Measurements from ENCODE around the gene MCTP2.

DNA sequence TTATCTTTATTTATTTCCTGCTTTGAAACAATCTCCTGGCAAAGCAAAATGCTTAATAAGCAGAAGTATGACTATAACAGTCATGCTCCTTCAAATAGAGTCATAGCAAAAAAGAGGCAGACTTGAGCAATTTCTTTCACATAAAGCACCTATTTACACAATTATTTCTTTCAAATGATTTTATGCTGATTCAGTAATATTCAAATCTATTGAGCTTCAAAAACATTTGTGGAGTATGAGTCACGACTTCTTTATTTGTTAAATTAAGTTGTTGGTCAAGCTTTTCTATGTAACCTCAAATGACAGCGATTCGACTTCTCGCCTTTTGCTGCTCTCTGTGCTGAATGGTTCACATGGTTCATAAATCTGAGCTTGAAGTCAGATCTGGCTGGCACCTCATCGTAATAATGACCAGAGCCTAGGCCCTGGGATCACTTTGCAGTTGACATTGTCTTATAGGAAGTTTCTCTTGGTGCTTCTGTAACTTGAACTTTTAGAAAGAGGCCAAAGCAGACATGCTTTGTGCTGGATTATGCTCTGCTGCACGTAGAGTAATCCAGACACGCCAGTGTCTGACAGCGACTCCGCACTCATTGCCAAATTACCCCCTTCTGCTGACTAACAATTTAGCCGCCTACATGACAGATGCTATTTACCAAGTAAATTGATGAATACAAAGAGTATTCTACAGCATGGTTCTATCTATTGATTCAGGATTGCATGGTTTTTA is 139.0 kb downstream of the MCTP2 start:
- TF ChIP-seq, protein P1, sequence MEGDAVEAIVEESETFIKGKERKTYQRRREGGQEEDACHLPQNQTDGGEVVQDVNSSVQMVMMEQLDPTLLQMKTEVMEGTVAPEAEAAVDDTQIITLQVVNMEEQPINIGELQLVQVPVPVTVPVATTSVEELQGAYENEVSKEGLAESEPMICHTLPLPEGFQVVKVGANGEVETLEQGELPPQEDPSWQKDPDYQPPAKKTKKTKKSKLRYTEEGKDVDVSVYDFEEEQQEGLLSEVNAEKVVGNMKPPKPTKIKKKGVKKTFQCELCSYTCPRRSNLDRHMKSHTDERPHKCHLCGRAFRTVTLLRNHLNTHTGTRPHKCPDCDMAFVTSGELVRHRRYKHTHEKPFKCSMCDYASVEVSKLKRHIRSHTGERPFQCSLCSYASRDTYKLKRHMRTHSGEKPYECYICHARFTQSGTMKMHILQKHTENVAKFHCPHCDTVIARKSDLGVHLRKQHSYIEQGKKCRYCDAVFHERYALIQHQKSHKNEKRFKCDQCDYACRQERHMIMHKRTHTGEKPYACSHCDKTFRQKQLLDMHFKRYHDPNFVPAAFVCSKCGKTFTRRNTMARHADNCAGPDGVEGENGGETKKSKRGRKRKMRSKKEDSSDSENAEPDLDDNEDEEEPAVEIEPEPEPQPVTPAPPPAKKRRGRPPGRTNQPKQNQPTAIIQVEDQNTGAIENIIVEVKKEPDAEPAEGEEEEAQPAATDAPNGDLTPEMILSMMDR (IDR thresholded peaks at IDR 0.05): no peak
- TF ChIP-seq ELF4 (CRISPR knock-in tag; IDR thresholded peaks at IDR 0.05; ENCODE audit: low read depth) (no peak), RORB (CRISPR knock-in tag; IDR thresholded peaks at IDR 0.05) (no peak), CBFB (CRISPR knock-in tag; IDR thresholded peaks at IDR 0.05; ENCODE audit: low read depth) (no peak), ZNF219 (CRISPR knock-in tag; IDR thresholded peaks at IDR 0.05; ENCODE audit: borderline replicate concordance) (no peak), TP53 (CRISPR knock-in tag; IDR thresholded peaks at IDR 0.05) (no peak), JUN (CRISPR knock-in tag; IDR thresholded peaks at IDR 0.05) (no peak), ZNF138 (CRISPR knock-in tag; conservative IDR thresholded peaks at IDR 0.05) (no peak), FOXP1 (CRISPR knock-in tag; IDR thresholded peaks at IDR 0.05; ENCODE audit: borderline replicate concordance) (no peak), NR3C1 (CRISPR knock-in tag; conservative IDR thresholded peaks at IDR 0.05; ENCODE audit: low read depth) (no peak)
- TF ChIP-seq, protein P2, sequence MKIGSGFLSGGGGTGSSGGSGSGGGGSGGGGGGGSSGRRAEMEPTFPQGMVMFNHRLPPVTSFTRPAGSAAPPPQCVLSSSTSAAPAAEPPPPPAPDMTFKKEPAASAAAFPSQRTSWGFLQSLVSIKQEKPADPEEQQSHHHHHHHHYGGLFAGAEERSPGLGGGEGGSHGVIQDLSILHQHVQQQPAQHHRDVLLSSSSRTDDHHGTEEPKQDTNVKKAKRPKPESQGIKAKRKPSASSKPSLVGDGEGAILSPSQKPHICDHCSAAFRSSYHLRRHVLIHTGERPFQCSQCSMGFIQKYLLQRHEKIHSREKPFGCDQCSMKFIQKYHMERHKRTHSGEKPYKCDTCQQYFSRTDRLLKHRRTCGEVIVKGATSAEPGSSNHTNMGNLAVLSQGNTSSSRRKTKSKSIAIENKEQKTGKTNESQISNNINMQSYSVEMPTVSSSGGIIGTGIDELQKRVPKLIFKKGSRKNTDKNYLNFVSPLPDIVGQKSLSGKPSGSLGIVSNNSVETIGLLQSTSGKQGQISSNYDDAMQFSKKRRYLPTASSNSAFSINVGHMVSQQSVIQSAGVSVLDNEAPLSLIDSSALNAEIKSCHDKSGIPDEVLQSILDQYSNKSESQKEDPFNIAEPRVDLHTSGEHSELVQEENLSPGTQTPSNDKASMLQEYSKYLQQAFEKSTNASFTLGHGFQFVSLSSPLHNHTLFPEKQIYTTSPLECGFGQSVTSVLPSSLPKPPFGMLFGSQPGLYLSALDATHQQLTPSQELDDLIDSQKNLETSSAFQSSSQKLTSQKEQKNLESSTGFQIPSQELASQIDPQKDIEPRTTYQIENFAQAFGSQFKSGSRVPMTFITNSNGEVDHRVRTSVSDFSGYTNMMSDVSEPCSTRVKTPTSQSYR (CRISPR knock-in tag; IDR thresholded peaks at IDR 0.05): no peak
- TF ChIP-seq, protein P3, sequence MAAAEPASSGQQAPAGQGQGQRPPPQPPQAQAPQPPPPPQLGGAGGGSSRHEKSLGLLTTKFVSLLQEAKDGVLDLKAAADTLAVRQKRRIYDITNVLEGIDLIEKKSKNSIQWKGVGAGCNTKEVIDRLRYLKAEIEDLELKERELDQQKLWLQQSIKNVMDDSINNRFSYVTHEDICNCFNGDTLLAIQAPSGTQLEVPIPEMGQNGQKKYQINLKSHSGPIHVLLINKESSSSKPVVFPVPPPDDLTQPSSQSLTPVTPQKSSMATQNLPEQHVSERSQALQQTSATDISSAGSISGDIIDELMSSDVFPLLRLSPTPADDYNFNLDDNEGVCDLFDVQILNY (CRISPR knock-in tag; IDR thresholded peaks at IDR 0.05): no peak
- TF ChIP-seq, protein P4, sequence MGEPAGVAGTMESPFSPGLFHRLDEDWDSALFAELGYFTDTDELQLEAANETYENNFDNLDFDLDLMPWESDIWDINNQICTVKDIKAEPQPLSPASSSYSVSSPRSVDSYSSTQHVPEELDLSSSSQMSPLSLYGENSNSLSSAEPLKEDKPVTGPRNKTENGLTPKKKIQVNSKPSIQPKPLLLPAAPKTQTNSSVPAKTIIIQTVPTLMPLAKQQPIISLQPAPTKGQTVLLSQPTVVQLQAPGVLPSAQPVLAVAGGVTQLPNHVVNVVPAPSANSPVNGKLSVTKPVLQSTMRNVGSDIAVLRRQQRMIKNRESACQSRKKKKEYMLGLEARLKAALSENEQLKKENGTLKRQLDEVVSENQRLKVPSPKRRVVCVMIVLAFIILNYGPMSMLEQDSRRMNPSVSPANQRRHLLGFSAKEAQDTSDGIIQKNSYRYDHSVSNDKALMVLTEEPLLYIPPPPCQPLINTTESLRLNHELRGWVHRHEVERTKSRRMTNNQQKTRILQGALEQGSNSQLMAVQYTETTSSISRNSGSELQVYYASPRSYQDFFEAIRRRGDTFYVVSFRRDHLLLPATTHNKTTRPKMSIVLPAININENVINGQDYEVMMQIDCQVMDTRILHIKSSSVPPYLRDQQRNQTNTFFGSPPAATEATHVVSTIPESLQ (CRISPR knock-in tag; IDR thresholded peaks at IDR 0.05): no peak

Measured in WTC11 (cell line).